Mucosa of rectum (tissue), 2 donors: Measurements from ENCODE around the gene APOB.

Source experiments
- H3K27ac ChIP-seq, 2 donors: one replicate each; pipeline ENCODE4 v1.7.0; 2013; ENCODE audit warnings: inconsistent platforms in 2 of 2, low read depth in 2 of 2, low read length in 2 of 2
- H3K27me3 ChIP-seq, 2 donors: one replicate each; pipeline ENCODE4 v1.7.0; 2013; ENCODE audit warnings: low read length in 2 of 2; ENCODE audit not compliant: control insufficient read depth in 2 of 2, insufficient read depth in 2 of 2
- H3K36me3 ChIP-seq, 2 donors: one replicate each; pipeline ENCODE4 v1.7.0; 2013; ENCODE audit warnings: low read length in 2 of 2; ENCODE audit not compliant: control insufficient read depth in 2 of 2, insufficient read depth in 2 of 2
- H3K4me1 ChIP-seq, 2 donors: one replicate each; pipeline ENCODE4 v1.7.0; 2013; ENCODE audit warnings: low read length in 2 of 2, mild to moderate bottlenecking in 1 of 2; ENCODE audit not compliant: control insufficient read depth in 2 of 2, insufficient read depth in 2 of 2
- H3K4me3 ChIP-seq, 2 donors: one replicate each; pipeline ENCODE4 v1.7.0; 2013; ENCODE audit warnings: low read length in 2 of 2
- H3K9ac ChIP-seq, 2 donors: one replicate each; pipeline ENCODE4 v1.7.0; 2013; ENCODE audit warnings: low read length in 2 of 2, low read depth in 1 of 2, mild to moderate bottlenecking in 1 of 2
- H3K9me3 ChIP-seq, 2 donors: one replicate each; pipeline ENCODE4 v1.7.0; 2013; ENCODE audit warnings: low read length in 2 of 2; ENCODE audit not compliant: control insufficient read depth in 2 of 2
- donor health status: healthy.
- donor health status: Normal muscosa, but diverticular disease.

Gene APOB

GRCh38 chr2:21001988-21002813 lies 41.7 kb downstream of the APOB start:
- Histone ChIP-seq H3K27ac (no peak overlapping the region), H3K9me3 (no peaks in the 10 kb centered on the region), H3K27me3 (no peaks in the 10 kb centered on the region), H3K36me3 (no peaks in the 10 kb centered on the region), H3K4me1 (no peaks in the 10 kb centered on the region), H3K9ac (no peak overlapping the region), H3K4me3 (no peak overlapping the region)

GRCh38 chr2:21001225-21001946 lies 42.5 kb downstream of the APOB start:
- Histone ChIP-seq H3K9ac (no peak overlapping the region), H3K27ac (no peak overlapping the region), H3K4me3 (no peak overlapping the region), H3K36me3 (no peaks in the 10 kb centered on the region), H3K9me3 (no peaks in the 10 kb centered on the region), H3K27me3 (no peaks in the 10 kb centered on the region), H3K4me1 (no peaks in the 10 kb centered on the region)

GRCh38 chr2:20999906-21000645 lies 43.8 kb downstream of the APOB start:
- Histone ChIP-seq H3K27me3 (no peaks in the 10 kb centered on the region), H3K9ac (no peak overlapping the region), H3K4me1 (no peaks in the 10 kb centered on the region), H3K4me3 (no peak overlapping the region), H3K27ac (no peak overlapping the region), H3K9me3 (no peaks in the 10 kb centered on the region), H3K36me3 (no peaks in the 10 kb centered on the region)

DNA sequence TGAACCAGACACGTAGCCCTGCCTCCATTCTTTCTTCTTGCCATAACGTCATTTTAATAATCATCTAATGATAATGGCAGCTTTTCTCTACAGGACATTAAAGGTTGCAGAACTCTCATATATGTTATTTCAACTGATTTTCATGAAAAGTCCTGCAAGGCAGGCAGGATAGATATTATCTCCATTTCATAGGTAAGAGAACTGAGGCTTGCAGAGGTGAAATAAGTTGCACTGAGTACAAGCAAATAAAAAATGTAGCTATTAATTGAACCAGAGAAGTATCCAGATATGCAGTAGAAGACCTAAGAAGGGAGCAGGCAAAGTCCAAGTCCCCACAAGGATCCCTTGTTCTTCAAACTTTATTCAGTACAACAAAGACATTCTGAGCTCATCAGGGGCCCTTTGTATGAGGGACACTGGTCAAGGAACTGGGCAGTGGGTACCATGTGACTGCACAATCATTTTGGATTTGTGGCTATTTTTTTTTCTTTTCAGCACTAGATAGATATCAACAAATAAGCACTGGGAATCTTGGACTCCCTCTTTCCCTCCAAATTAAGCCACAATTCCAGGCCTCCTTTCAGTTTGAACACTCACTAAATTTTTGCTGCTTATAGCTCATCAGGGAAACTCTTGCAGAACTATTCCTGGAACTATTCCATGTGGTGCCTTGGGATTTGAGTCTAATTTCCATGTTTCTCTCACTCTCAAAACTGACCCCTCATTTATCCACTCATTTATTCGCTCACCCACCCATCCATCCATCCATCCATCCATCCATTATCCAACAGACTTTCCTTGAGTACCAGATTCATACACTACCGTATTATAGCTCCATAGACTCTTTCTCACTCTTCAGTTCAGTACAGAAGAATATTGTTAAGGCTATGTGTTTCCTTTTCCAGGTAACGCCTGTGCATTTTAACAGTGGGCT lies 44.6 kb downstream of the APOB start:
- H3K36me3 ChIP-seq = no peaks in the 10 kb centered on the region
- H3K9ac ChIP-seq = no peak overlapping the region
- no peaks in the 10 kb centered on the region for H3K9me3 ChIP-seq
- no peak overlapping the region for H3K27ac ChIP-seq
- H3K4me3 ChIP-seq = no peak overlapping the region
- no peaks in the 10 kb centered on the region for H3K4me1 ChIP-seq
- no peaks in the 10 kb centered on the region for H3K27me3 ChIP-seq

DNA sequence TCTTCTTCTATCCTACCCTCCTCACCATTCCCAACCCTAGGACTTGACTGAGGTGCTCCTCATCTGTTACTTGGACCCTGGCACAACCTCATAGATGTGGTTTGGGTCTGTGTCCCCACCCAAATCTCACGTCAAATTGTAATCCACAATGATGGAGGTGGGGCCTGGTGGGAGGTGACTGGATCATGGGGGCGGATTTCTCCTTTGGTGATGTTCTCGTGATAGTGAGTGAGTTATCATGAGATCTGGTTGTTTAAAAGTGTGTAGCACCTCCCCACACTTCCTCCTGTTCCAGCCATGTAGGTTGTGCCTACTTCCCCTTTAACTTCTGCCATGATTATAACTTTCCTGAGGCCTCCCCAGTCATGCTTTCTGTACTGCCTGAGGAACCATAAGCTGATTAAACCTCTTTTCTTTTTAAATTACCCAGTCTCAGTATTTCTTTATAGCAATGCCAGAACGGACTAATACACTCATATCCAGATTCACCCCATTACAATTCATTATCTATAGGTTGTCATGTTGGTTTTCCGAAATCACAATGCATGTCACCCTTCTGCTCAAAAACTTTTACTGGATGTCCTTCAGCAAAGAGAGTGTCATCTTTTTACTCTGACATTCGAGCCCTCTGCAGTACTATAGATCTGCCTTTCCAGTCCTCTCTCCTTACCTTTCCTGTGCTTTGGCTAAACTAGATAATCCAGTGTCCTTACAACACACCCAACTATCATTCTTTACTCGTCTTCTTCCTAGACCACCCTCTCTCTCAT lies 45.7 kb downstream of the APOB start:
- no peaks in the 10 kb centered on the region for H3K9me3 ChIP-seq
- no peak overlapping the region for H3K27ac ChIP-seq
- H3K27me3 ChIP-seq = no peaks in the 10 kb centered on the region
- no peak overlapping the region for H3K4me3 ChIP-seq
- H3K4me1 ChIP-seq = no peaks in the 10 kb centered on the region
- H3K9ac ChIP-seq = no peak overlapping the region
- no peaks in the 10 kb centered on the region for H3K36me3 ChIP-seq

GRCh38 chr2:20994130-20994529 lies 49.7 kb downstream of the APOB start:
- no peak overlapping the region for H3K27ac ChIP-seq
- no peaks in the 10 kb centered on the region for H3K36me3 ChIP-seq
- peaks cover 0 to 2% of the 10 kb centered on the region in 2 donors for H3K27me3 ChIP-seq
- no peaks in the 10 kb centered on the region for H3K9me3 ChIP-seq
- H3K4me1 ChIP-seq = no peaks in the 10 kb centered on the region
- no peak overlapping the region for H3K4me3 ChIP-seq
- H3K9ac ChIP-seq = no peak overlapping the region

DNA sequence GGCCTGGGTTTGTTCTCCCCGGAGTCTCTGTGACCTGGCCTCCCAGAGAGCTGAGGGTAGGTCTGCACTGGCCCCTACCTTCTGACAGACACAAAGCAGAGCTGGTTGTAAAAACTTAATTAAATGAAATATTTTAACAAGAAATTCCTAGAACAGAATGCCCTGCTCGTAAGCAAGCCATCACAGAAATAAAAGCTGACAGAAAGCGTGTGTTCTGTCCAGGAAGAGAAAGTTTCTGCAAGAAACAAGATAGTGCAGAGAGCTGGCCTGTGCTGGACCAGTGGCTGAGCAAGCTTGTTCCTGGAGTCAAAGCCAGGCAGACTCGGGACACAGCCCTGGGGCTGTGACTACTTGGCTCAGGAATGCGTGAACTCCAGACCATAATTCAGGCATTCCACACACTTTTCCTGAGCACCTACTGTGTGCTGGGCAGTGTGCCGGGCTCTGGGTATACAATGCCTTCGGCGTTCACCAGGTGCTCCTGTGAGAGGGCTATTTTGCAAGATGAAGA lies 51.6 kb downstream of the APOB start:
- no peaks in the 10 kb centered on the region for H3K4me1 ChIP-seq
- peaks cover 0 to 2% of the 10 kb centered on the region in 2 donors for H3K27me3 ChIP-seq
- no peaks in the 10 kb centered on the region for H3K9me3 ChIP-seq
- no peaks in the 10 kb centered on the region for H3K36me3 ChIP-seq
- no peak overlapping the region for H3K4me3 ChIP-seq
- no peak overlapping the region for H3K27ac ChIP-seq
- H3K9ac ChIP-seq = no peak overlapping the region

GRCh38 chr2:20990442-20991430 lies 53.1 kb downstream of the APOB start:
- no peak overlapping the region for H3K27ac ChIP-seq

More at GRCh38 chr2:20990442-20991430, 53.1 kb downstream of the APOB start:
- Histone ChIP-seq H3K9ac (no peak overlapping the region), H3K4me1 (no peaks in the 10 kb centered on the region), H3K9me3 (no peaks in the 10 kb centered on the region), H3K27me3 (peaks cover 0 to 2% of the 10 kb centered on the region in 2 donors), H3K36me3 (no peaks in the 10 kb centered on the region), H3K4me3 (no peak overlapping the region)
